ENCODE measurements around the gene LEFTY1. TPM values are rescaled to one million over a fixed set of nuclear protein-coding genes. Genes with fewer than 3 reads are reported as not detected.
"Not testable (repeated sequence)": the region's sequence is repeated elsewhere in the genome, so short reads cannot be mapped to it uniquely, and the experiment has no call there.

LEFTY1 gene, protein sequence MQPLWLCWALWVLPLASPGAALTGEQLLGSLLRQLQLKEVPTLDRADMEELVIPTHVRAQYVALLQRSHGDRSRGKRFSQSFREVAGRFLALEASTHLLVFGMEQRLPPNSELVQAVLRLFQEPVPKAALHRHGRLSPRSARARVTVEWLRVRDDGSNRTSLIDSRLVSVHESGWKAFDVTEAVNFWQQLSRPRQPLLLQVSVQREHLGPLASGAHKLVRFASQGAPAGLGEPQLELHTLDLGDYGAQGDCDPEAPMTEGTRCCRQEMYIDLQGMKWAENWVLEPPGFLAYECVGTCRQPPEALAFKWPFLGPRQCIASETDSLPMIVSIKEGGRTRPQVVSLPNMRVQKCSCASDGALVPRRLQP
- under 0.01 TPM in 1 of 2 replicates, not detected in the other for total RNA-seq

DNA sequence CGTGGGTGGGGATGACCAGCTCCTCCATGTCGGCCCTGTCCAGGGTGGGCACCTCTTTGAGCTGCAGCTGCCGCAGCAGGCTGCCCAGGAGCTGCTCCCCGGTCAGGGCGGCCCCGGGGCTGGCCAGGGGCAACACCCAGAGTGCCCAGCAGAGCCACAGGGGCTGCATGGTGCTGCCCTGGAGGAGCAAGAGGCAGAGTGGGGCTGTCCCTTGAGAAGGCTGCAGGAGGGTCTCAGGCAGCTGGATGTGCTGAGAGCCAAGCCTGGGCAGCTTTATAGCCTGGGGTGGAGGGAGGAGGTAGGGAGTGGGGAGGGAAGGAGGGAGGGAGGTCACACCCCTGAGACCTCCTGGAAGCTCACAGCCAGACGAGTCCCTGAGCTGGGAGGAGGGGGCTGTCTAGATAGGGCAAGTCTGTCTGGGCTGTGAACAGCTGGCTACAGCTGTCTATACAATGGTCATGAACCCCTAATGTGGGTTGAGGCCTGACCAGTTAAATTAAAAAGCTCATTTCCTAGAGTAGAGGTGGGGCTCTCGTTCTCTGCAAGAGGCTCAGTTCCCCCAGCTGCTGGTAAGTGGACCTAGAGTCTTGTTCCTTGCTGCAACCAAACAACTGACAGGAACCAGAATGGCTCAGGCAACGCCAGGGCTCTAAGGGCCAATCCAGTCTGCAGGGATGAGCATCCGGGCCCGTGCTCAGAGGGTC, at the start of gene LEFTY1:
TSS of gene LEFTY1 (minus strand) at position 249 of the 704 bp plus-strand sequence. CDS start at position 169, 80 bp downstream.
- no peaks in the 10 kb centered on the region for H3K36me3 ChIP-seq (ENCODE audit: insufficient read depth, low read length)
- no peaks in the 10 kb centered on the region for H3K27me3 ChIP-seq (ENCODE audit: insufficient read depth, low read length)
- peaks cover 5% of the 10 kb centered on the region for H3K4me1 ChIP-seq (ENCODE audit: insufficient read depth, low read length)
- no peak within 1 kb of the TSS for H3K4me3 ChIP-seq (ENCODE audit: insufficient read depth, low read length)
- no peaks in the 10 kb centered on the region for H3K9me3 ChIP-seq (ENCODE audit: low read depth, low read length)
- no peaks in the 10 kb centered on the region for H4K20me1 ChIP-seq (ENCODE audit: insufficient read depth, low read length)
- peak; percentile 73 for DNase-seq (ENCODE audit: insufficient read length, low spot score, missing footprints)
- TF ChIP-seq, protein P1, sequence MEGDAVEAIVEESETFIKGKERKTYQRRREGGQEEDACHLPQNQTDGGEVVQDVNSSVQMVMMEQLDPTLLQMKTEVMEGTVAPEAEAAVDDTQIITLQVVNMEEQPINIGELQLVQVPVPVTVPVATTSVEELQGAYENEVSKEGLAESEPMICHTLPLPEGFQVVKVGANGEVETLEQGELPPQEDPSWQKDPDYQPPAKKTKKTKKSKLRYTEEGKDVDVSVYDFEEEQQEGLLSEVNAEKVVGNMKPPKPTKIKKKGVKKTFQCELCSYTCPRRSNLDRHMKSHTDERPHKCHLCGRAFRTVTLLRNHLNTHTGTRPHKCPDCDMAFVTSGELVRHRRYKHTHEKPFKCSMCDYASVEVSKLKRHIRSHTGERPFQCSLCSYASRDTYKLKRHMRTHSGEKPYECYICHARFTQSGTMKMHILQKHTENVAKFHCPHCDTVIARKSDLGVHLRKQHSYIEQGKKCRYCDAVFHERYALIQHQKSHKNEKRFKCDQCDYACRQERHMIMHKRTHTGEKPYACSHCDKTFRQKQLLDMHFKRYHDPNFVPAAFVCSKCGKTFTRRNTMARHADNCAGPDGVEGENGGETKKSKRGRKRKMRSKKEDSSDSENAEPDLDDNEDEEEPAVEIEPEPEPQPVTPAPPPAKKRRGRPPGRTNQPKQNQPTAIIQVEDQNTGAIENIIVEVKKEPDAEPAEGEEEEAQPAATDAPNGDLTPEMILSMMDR (IDR thresholded peaks at IDR 0.05; ENCODE audit: extremely low read depth, low read depth, low read length) = no peak
- H3K27ac ChIP-seq (ENCODE audit: low read depth, low read length) = no peak within 1 kb of the TSS
- no peak within 1 kb of the TSS for H3K4me2 ChIP-seq (ENCODE audit: insufficient read depth, low read length)
- H3K79me2 ChIP-seq (ENCODE audit: insufficient read depth, low read length) = no peaks in the 10 kb centered on the region
- no peak within 1 kb of the TSS for H2AFZ ChIP-seq (ENCODE audit: low read length)

DNA sequence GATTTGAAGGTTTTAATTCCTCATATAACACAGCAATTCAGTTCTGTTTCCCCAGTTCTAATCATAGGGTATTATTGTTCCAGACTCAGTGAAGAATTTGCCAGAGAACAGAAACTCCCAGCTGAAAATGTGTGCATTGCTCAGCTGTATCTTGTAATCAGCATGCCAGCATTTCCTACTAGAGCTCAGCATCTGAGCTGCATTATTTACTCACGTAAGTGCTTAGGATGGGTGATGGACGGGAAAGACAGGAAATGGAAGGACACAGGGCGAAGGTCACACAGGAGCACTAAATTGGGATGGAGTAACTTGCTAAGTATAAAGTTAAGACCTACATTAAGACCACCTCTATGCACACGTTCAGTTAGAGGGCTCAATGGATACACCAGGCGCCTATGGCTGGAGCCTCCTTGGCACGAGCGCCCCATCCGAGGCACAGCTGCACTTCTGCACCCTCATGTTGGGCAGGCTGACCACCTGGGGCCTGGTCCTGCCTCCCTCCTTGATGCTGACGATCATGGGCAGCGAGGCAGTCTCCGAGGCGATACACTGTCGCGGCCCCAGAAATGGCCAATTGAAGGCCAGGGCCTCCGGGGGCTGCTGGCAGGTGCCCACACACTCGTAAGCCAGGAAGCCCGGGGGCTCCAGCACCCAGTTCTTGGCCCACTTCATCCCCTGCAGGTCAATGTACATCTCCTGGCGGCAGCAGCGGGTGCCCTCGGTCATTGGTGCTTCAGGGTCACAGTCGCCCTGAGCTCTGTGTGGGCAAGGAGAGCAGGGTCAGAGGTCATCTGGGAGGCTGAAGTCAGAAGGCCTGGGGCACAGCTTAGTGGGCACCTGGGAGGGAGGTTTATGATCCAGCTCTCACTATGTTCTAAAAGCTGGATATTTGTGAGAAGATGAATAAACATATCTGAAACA, 48.4 kb upstream of the LEFTY1 start:
- TF ChIP-seq, protein P1 (IDR thresholded peaks at IDR 0.05; ENCODE audit: extremely low read depth, low read depth, low read length) = no peak
- peak; percentile 81 for DNase-seq (ENCODE audit: insufficient read length, low spot score, missing footprints)
- Histone ChIP-seq H3K27me3 (ENCODE audit: insufficient read depth, low read length) (no peaks in the 10 kb centered on the region), H3K36me3 (ENCODE audit: insufficient read depth, low read length) (no peaks in the 10 kb centered on the region), H3K9me3 (ENCODE audit: low read depth, low read length) (no peaks in the 10 kb centered on the region), H3K4me3 (ENCODE audit: insufficient read depth, low read length) (no peak overlapping the region), H3K4me2 (ENCODE audit: insufficient read depth, low read length) (no peak overlapping the region), H4K20me1 (ENCODE audit: insufficient read depth, low read length) (no peaks in the 10 kb centered on the region), H3K4me1 (ENCODE audit: insufficient read depth, low read length) (no peaks in the 10 kb centered on the region), H2AFZ (ENCODE audit: low read length) (peak overlapping the region; percentile 68), H3K79me2 (ENCODE audit: insufficient read depth, low read length) (no peaks in the 10 kb centered on the region), H3K27ac (ENCODE audit: low read depth, low read length) (no peak overlapping the region)

DNA sequence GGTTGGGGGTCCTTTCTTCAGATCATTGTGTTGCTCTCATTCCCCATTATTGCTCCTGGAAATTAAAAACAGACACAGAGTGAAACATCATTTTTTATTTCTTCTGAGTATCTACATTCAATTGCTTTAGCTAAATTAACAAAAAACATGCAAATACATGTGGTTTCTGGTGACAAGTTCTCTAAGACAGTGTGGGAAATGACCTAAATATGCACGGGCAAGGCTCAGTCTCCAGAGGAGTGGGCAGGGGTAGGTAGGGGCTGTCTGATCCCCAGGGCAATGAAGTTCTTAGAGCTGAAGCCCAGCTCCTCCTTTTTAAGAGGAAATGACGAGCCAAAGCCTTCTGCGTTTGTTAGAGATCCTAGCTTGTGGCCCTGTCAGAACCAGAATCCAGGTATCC, 47.6 kb upstream of the LEFTY1 start:
- Histone ChIP-seq H3K9me3 (ENCODE audit: low read depth, low read length) (no peaks in the 10 kb centered on the region), H3K79me2 (ENCODE audit: insufficient read depth, low read length) (no peaks in the 10 kb centered on the region), H2AFZ (ENCODE audit: low read length) (peak overlapping the region; percentile 68), H3K36me3 (ENCODE audit: insufficient read depth, low read length) (no peaks in the 10 kb centered on the region), H3K27ac (ENCODE audit: low read depth, low read length) (no peak overlapping the region), H3K27me3 (ENCODE audit: insufficient read depth, low read length) (no peaks in the 10 kb centered on the region), H3K4me3 (ENCODE audit: insufficient read depth, low read length) (no peak overlapping the region), H4K20me1 (ENCODE audit: insufficient read depth, low read length) (no peaks in the 10 kb centered on the region), H3K4me2 (ENCODE audit: insufficient read depth, low read length) (no peak overlapping the region), H3K4me1 (ENCODE audit: insufficient read depth, low read length) (no peaks in the 10 kb centered on the region)
- DNase-seq (ENCODE audit: insufficient read length, low spot score, missing footprints) = no peak
- TF ChIP-seq, protein P1 (IDR thresholded peaks at IDR 0.05; ENCODE audit: extremely low read depth, low read depth, low read length) = no peak

GRCh38 chr1:225936086-225936485, 47.1 kb upstream of the LEFTY1 start:
- not testable (repeated sequence) for H3K36me3 ChIP-seq (ENCODE audit: insufficient read depth, low read length); H3K4me3 ChIP-seq (ENCODE audit: insufficient read depth, low read length); H3K4me1 ChIP-seq (ENCODE audit: insufficient read depth, low read length); H3K27me3 ChIP-seq (ENCODE audit: insufficient read depth, low read length); H3K4me2 ChIP-seq (ENCODE audit: insufficient read depth, low read length); H3K79me2 ChIP-seq (ENCODE audit: insufficient read depth, low read length); H3K9me3 ChIP-seq (ENCODE audit: low read depth, low read length); H3K27ac ChIP-seq (ENCODE audit: low read depth, low read length); H2AFZ ChIP-seq (ENCODE audit: low read length); H4K20me1 ChIP-seq (ENCODE audit: insufficient read depth, low read length); DNase-seq (ENCODE audit: insufficient read length, low spot score, missing footprints)

All from osteoblast (primary cell).